ENCODE measurements around the gene RUNDC3A. TPM values are rescaled to one million over a fixed set of nuclear protein-coding genes. Genes with fewer than 3 reads are reported as not detected.

RUNDC3A gene
- total RNA-seq, 4 donors from 2014 or later, result 0.89 to 4.1 (median 2.1) TPM

DNA sequence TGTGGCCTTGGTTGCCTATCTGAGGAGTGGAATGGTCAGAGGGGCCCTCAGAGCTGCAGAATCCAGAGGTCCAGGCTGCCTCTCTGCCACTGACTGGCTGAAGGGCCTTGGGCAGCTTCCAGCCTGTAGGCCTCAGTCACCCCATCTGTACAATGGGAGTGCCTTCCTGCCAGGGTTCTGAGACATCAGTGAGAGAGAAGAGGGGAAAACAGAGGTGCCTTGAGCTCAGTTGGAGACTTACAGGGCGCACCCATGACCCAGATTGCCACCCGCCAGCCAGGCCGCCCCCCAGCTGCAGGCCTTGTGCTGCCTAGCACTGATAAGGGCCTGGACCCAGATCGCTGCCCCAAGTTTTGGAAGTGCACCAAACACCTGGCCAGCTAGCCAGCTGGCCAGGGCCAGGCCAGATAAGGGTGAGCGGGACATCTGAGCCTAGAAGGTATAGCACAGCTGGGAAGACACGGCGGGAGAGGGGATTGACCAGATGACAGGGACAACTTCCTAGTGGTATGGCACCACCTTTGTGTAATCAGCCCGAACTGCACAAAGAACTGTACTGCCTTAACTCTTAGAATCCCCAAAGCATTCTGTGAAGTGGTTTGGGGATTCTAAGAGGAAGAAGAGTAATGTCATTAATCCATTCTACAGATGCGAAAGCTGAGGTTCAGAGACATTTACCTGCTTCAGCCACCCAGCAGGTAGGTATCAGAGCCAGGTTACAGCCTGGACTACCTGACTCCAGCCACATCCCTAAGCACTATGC, 41.8 kb upstream of the RUNDC3A start:
- 84 to 87% methylated on average over 9 of the region's 9 CpGs for WGBS, 2 donors
- TF ChIP-seq, protein P1, sequence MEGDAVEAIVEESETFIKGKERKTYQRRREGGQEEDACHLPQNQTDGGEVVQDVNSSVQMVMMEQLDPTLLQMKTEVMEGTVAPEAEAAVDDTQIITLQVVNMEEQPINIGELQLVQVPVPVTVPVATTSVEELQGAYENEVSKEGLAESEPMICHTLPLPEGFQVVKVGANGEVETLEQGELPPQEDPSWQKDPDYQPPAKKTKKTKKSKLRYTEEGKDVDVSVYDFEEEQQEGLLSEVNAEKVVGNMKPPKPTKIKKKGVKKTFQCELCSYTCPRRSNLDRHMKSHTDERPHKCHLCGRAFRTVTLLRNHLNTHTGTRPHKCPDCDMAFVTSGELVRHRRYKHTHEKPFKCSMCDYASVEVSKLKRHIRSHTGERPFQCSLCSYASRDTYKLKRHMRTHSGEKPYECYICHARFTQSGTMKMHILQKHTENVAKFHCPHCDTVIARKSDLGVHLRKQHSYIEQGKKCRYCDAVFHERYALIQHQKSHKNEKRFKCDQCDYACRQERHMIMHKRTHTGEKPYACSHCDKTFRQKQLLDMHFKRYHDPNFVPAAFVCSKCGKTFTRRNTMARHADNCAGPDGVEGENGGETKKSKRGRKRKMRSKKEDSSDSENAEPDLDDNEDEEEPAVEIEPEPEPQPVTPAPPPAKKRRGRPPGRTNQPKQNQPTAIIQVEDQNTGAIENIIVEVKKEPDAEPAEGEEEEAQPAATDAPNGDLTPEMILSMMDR (IDR thresholded peaks at IDR 0.05), result no peak
- TF ChIP-seq POLR2A (IDR thresholded peaks at IDR 0.05), result no peak
- intact Hi-C loops (cut with DNase I), result no loop called here
- no peak overlapping the region for H3K27ac ChIP-seq
- H3K36me3 ChIP-seq, result no peaks in the 10 kb centered on the region
- H3K4me1 ChIP-seq, result no peaks in the 10 kb centered on the region
- no peak overlapping the region for H3K4me3 ChIP-seq (replicated peaks in 1 of 3)
- no peaks in the 10 kb centered on the region for H3K9me3 ChIP-seq
- no peak for DNase-seq
- no peaks in the 10 kb centered on the region for H3K27me3 ChIP-seq

DNA sequence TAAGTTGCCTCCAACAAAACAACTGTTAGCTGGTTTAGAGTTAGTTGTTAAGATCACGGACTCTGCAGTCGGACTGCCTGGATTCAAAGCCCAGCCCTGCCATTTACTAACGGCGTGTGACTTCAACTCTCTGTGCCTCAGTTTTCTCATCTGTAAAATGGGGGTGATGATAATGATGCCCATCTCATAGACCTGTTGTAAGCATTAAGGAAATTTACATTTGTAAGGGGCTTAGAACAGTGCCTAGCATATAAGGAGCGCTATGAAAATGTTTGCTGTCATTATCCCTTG, 41.3 kb upstream of the RUNDC3A start:
- Histone ChIP-seq H3K36me3 (no peaks in the 10 kb centered on the region), H3K27ac (no peak overlapping the region), H3K9me3 (no peaks in the 10 kb centered on the region), H3K4me3 (replicated peaks in 1 of 3) (no peak overlapping the region), H3K4me1 (no peaks in the 10 kb centered on the region), H3K27me3 (no peaks in the 10 kb centered on the region)
- intact Hi-C loops (cut with DNase I), result no loop called here
- WGBS, 2 donors, result 83 to 98% methylated on average over 5 of the region's 5 CpGs
- no peak for DNase-seq
- TF ChIP-seq POLR2A (IDR thresholded peaks at IDR 0.05), result no peak
- TF ChIP-seq, protein P1 (IDR thresholded peaks at IDR 0.05), result no peak

DNA sequence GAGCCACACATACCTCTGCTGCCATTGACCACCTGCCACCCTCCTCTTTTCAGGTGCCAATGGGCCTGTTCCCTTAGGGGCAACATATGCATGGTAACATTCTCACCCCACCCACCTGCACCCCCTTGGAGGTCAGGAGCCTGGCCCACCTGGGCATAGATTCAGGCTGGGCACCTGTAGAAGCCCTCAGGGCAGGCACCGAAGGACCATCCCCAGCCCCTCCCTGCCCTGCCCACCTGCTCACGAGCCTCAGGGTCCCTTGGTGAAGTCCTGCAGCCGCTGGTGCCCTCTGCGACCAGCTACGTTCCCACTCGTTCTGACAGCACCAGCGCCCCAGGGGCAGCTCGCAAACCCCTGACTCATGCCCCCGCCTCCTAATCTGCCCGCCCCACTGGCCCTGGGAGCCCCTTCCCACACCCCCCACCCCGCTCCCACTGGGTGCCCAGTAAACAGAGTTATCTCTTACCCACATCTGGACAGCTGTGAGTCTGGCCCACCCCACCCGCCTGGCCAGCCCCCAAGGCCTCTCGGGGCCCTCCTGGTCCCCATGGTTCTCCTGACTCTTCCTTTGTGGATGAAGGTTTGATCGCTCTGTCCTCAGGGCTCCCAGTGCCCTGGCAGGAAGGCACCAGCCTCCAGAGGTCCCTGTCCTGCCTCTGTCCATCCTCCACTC, 40.4 kb upstream of the RUNDC3A start, which contains the start of gene SLC4A1:
Gene SLC4A1, minus strand, starts transcription at position 318 of the 673 bp plus-strand sequence. CDS start 5,269 bp downstream, outside the sequence.
- Histone ChIP-seq H3K9me3 (no peaks in the 10 kb centered on the region), H3K36me3 (no peaks in the 10 kb centered on the region), H3K27me3 (no peaks in the 10 kb centered on the region), H3K4me3 (replicated peaks in 1 of 3) (no peak within 1 kb of the TSS), H3K27ac (no peak within 1 kb of the TSS), H3K4me1 (no peaks in the 10 kb centered on the region)
- no peak for DNase-seq
- no peak for TF ChIP-seq POLR2A (IDR thresholded peaks at IDR 0.05)
- TF ChIP-seq, protein P1 (IDR thresholded peaks at IDR 0.05), result no peak
- WGBS, 2 donors, result 86 to 87% methylated on average over 7 to 9 of the region's 14 CpGs
- intact Hi-C loops (cut with DNase I), result no loop called here

DNA sequence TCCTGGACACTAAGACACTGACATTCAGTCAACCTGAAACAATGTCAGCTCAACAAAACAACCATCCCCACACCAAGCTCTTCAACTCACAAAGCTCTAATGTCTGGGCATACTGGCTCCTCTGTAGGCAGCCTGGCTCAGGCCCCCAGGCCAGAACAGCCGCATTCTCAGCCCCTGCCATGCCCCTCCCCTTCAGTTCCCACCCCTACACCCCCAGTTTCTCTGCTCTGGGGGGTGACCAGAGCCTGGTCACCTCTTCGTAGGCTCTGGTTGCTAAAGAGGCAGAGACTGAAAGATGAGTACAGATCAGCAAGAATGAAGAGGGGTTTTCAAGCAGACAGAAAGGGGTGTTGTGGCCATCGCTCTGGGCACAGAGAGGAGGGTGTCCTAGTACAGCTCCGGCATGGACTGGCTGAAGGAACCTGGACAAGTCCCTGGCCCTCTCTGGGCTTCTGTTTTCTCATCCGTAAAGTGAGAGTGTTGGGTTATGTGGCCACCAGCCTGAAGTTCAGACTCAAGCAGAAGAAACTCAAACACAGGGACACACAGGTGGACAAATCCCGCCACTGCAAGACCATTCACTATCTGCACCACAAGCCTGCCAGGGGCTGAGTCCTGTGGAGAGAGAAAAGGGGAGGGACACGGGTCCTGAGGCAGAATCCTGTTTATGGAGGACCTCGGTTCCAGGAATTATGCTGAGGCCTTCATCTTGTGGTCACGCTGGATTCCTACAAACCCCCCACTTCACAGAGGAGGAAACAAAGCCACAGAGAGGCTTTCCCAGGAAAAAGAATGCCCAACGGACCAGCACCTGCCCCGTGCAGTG, 39.5 kb upstream of the RUNDC3A start:
- TF ChIP-seq, protein P1 (IDR thresholded peaks at IDR 0.05), result no peak
- no peak for TF ChIP-seq POLR2A (IDR thresholded peaks at IDR 0.05)
- Histone ChIP-seq H3K27ac (no peak overlapping the region), H3K4me3 (replicated peaks in 1 of 3) (no peak overlapping the region), H3K27me3 (no peaks in the 10 kb centered on the region), H3K9me3 (no peaks in the 10 kb centered on the region), H3K36me3 (no peaks in the 10 kb centered on the region), H3K4me1 (peaks cover 0 to 3% of the 10 kb centered on the region in 2 donors)
- intact Hi-C loops (cut with DNase I), result no loop called here
- no peak for DNase-seq
- WGBS, 2 donors, result 76 to 77% methylated on average over 11 of the region's 11 CpGs

All from thyroid gland (tissue), 4 donors.